NB4 (cell line): ENCODE data around the gene ITCH.

ENCODE experiments used
- CTCF ChIP-seq: IDR thresholded peaks from one replicate; pipeline ENCODE4 v1.5.1; 2012; ENCODE audit warnings: low read depth, low read length
- MAX ChIP-seq: IDR thresholded peaks from 2 replicates; pipeline ENCODE4 v1.6.1; 2011; ENCODE audit warnings: low read depth, low read length
- POLR2A ChIP-seq: IDR thresholded peaks from 2 replicates; pipeline ENCODE4 v1.6.1; 2011; ENCODE audit warnings: mild to moderate bottlenecking; ENCODE audit not compliant: insufficient read length; ENCODE audit errors: extremely low read depth

- TF ChIP-seq CTCF (no peak), POLR2A (no peak), MAX (no peak)
Measured at GRCh38 chr20:34495307-34495706, 132.2 kb downstream of the ITCH start.
